ENCODE data around the gene ITGAX. TPM values are rescaled to one million over a fixed set of nuclear protein-coding genes. Genes with fewer than 3 reads are reported as not detected.

The ITGAX gene
- total RNA-seq, 1 donor from 2014 or later, result not detected

GRCh38 chr16:31411024-31411844 is 56.3 kb downstream of the ITGAX start:
- Histone ChIP-seq H3K36me3 (ENCODE audit: control insufficient read depth, insufficient read depth, low read length) (no peaks in the 10 kb centered on the region), H3K4me3 (ENCODE audit: low read depth, low read length) (no peak overlapping the region), H3K27me3 (ENCODE audit: control insufficient read depth, insufficient read depth, low read length) (no peaks in the 10 kb centered on the region)
- TF ChIP-seq, protein P1, sequence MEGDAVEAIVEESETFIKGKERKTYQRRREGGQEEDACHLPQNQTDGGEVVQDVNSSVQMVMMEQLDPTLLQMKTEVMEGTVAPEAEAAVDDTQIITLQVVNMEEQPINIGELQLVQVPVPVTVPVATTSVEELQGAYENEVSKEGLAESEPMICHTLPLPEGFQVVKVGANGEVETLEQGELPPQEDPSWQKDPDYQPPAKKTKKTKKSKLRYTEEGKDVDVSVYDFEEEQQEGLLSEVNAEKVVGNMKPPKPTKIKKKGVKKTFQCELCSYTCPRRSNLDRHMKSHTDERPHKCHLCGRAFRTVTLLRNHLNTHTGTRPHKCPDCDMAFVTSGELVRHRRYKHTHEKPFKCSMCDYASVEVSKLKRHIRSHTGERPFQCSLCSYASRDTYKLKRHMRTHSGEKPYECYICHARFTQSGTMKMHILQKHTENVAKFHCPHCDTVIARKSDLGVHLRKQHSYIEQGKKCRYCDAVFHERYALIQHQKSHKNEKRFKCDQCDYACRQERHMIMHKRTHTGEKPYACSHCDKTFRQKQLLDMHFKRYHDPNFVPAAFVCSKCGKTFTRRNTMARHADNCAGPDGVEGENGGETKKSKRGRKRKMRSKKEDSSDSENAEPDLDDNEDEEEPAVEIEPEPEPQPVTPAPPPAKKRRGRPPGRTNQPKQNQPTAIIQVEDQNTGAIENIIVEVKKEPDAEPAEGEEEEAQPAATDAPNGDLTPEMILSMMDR (IDR thresholded peaks at IDR 0.05; ENCODE audit: insufficient read depth, low read length, severe bottlenecking), result no peak
- no peak for FAIRE-seq
- DNase-seq (ENCODE audit: low read depth), result no peak

GRCh38 chr16:31412750-31413149 is 57.8 kb downstream of the ITGAX start:
- Histone ChIP-seq H3K27me3 (ENCODE audit: control insufficient read depth, insufficient read depth, low read length) (no peaks in the 10 kb centered on the region), H3K4me3 (ENCODE audit: low read depth, low read length) (no peak overlapping the region), H3K36me3 (ENCODE audit: control insufficient read depth, insufficient read depth, low read length) (no peaks in the 10 kb centered on the region)
- DNase-seq (ENCODE audit: low read depth), result no peak
- TF ChIP-seq, protein P1 (IDR thresholded peaks at IDR 0.05; ENCODE audit: insufficient read depth, low read length, severe bottlenecking), result no peak
- no peak for FAIRE-seq

- DNase-seq (ENCODE audit: low read depth), result no peak
- FAIRE-seq, result no peak
- Histone ChIP-seq H3K36me3 (ENCODE audit: control insufficient read depth, insufficient read depth, low read length) (no peaks in the 10 kb centered on the region), H3K4me3 (ENCODE audit: low read depth, low read length) (no peak overlapping the region), H3K27me3 (ENCODE audit: control insufficient read depth, insufficient read depth, low read length) (no peaks in the 10 kb centered on the region)
- TF ChIP-seq, protein P1 (IDR thresholded peaks at IDR 0.05; ENCODE audit: insufficient read depth, low read length, severe bottlenecking), result no peak
Observed at GRCh38 chr16:31413381-31413780, 58.4 kb downstream of the ITGAX start.

DNA sequence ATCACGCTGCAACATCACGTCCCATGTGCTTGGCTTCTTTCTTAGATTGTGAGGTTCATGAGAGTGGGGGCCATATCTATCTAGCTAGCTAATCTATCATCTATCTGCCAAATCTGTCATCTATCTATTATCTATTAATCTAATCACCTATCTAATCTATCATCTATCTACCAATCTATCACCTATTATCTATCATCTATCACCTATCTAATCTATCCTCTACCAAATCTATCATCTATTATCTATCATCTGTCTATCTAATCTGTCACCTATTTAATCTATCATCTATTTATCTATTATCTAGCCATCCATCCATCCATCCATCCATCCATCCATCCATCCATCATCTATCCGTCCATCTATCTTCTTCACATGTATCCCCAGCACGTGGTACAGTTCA is 59.0 kb downstream of the ITGAX start:
- no peak overlapping the region for H3K4me3 ChIP-seq (ENCODE audit: low read depth, low read length)
- H3K36me3 ChIP-seq (ENCODE audit: control insufficient read depth, insufficient read depth, low read length), result no peaks in the 10 kb centered on the region
- FAIRE-seq (no peak), DNase-seq (ENCODE audit: low read depth) (no peak)
- no peaks in the 10 kb centered on the region for H3K27me3 ChIP-seq (ENCODE audit: control insufficient read depth, insufficient read depth, low read length)
- TF ChIP-seq, protein P1 (IDR thresholded peaks at IDR 0.05; ENCODE audit: insufficient read depth, low read length, severe bottlenecking), result no peak

- no peak overlapping the region for H3K4me3 ChIP-seq (ENCODE audit: low read depth, low read length)
Observed at GRCh38 chr16:31414706-31415105, 59.7 kb downstream of the ITGAX start.

More at GRCh38 chr16:31414706-31415105, 59.7 kb downstream of the ITGAX start:
- H3K27me3 ChIP-seq (ENCODE audit: control insufficient read depth, insufficient read depth, low read length), result no peaks in the 10 kb centered on the region
- DNase-seq (ENCODE audit: low read depth) (no peak), FAIRE-seq (no peak)
- no peaks in the 10 kb centered on the region for H3K36me3 ChIP-seq (ENCODE audit: control insufficient read depth, insufficient read depth, low read length)
- TF ChIP-seq, protein P1 (IDR thresholded peaks at IDR 0.05; ENCODE audit: insufficient read depth, low read length, severe bottlenecking), result no peak
